Fibroblast of lung (primary cell): Measurements from ENCODE around the gene DNER.

Experiments used
- CTCF ChIP-seq, 2 donors: IDR thresholded peaks in 1 of 2; conservative IDR thresholded peaks in 1 of 2; 1 replicate in 1 of 2; 2 replicates in 1 of 2; pipeline ENCODE4 v1.5.1; 2011 to 2012; ENCODE audit warnings: low read length in 2 of 2, control low read depth in 1 of 2, inconsistent platforms in 1 of 2, low read depth in 1 of 2, mild to moderate bottlenecking in 1 of 2
- EZH2 ChIP-seq: IDR thresholded peaks from 2 replicates; pipeline ENCODE4 v1.5.1; 2012; ENCODE audit warnings: low read length, control low read depth, mild to moderate bottlenecking; ENCODE audit errors: missing control alignments

- TF ChIP-seq CTCF (conservative IDR thresholded peaks at IDR 0.05 in 1 of 2, IDR thresholded peaks at IDR 0.05 in 1 of 2; ENCODE audit: low read depth in 1 of 2, low read length in 2 of 2) (no peak), EZH2 (no peak)
These were observed 29.3 kb downstream of the DNER start for GRCh38 chr2:229684942-229685562.
